D721Med (cell line): ENCODE measurements around the gene GCN1.

Experiments
- DNase-seq: peaks from one replicate; pipeline ENCODE4 v3.0.0; 2011; ENCODE audit warnings: low spot score; ENCODE audit not compliant: insufficient read length
- FAIRE-seq: peaks from 2 replicates; lab custom pipeline; 2011; peaks lifted over from hg19 to GRCh38; lab: Jason Lieb, UNC
- TF ChIP-seq, protein P1 (sequence below): IDR thresholded peaks from 2 replicates; pipeline ENCODE4 v1.5.1; 2012; ENCODE audit warnings: mild to moderate bottlenecking, control low read depth; ENCODE audit not compliant: insufficient read depth; ENCODE audit errors: missing control alignments

The GCN1 gene

DNA sequence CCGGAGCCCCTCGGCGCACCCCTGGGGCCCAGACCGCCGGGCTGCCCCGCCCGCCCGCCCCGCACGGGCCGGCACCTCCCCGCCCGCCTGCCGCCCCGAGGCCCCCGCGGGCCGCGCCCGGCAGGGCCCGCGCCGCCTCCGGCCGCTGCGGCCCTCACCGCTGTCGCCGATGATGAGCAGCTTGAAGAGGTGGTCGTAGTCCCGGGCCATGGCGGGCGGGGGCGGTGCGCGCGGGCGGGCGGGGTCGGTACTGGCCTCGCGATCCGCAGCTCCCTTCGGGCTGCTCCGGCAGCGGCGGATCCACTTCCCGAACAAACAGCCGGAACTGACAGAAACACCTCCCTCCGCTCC is 78.1 kb downstream of the GCN1 start, which contains the start of gene RAB35:
TSS of gene RAB35 (minus strand) at position 313 of the 351 bp plus-strand sequence. CDS start at position 210, 103 bp downstream.
- FAIRE-seq (no peak), DNase-seq (no peak)
- TF ChIP-seq, protein P1, sequence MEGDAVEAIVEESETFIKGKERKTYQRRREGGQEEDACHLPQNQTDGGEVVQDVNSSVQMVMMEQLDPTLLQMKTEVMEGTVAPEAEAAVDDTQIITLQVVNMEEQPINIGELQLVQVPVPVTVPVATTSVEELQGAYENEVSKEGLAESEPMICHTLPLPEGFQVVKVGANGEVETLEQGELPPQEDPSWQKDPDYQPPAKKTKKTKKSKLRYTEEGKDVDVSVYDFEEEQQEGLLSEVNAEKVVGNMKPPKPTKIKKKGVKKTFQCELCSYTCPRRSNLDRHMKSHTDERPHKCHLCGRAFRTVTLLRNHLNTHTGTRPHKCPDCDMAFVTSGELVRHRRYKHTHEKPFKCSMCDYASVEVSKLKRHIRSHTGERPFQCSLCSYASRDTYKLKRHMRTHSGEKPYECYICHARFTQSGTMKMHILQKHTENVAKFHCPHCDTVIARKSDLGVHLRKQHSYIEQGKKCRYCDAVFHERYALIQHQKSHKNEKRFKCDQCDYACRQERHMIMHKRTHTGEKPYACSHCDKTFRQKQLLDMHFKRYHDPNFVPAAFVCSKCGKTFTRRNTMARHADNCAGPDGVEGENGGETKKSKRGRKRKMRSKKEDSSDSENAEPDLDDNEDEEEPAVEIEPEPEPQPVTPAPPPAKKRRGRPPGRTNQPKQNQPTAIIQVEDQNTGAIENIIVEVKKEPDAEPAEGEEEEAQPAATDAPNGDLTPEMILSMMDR, result no peak

DNA sequence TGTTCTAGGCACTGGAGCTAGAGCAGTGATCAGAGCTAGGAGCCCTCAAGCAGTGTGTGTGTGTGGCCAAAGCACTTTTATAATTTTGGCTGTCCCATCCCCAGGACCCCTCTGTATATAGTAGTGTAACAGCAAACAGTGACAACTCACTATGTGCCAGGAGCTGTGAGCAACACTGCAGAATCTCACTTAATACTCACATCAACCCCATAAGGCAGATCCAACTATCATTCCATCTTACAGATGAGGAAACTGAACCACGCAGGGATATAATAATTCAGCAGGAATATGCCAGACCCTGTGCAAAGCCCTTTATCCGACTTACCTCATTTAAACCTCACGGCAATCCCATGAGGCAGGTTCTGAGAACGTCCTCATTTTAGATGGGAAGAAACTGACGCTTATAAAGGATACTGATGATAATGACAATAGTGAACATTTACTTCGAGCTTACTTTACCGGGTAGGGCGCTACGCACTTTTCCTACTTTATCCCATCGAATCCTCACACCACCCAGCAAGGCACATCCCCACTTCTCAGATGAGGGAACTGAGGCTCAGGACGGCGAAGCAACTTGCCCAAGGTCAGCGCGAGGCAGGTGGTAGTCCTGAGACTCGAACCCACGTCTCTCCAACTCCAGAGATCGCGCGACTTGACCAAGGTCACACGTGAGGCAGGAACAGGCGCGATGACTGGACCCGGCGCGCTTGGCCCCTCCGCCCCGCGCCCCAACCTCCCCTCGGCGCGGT is 78.6 kb downstream of the GCN1 start:
- TF ChIP-seq, protein P1, result no peak
- FAIRE-seq (no peak), DNase-seq (no peak)

DNA sequence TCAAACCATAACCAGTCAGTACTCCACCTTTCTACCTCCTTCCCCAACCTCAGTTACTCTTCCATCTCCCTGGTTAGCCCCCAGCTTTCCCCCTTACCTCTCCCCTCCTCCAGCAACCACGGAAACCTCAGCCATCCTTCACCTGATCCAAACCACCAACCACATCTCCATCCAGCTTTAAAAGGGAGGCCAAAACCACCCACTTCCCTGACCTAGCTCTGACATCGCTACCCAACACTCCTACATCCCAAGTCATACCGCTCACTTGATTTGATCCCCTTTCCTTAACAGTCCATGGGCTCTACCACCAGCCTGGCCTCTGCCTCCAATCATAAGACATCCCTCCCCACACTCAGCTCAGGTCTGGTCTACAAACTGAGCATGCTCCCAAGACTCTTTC is 79.4 kb downstream of the GCN1 start:
- no peak for FAIRE-seq
- no peak for DNase-seq
- TF ChIP-seq, protein P1, result no peak

DNA sequence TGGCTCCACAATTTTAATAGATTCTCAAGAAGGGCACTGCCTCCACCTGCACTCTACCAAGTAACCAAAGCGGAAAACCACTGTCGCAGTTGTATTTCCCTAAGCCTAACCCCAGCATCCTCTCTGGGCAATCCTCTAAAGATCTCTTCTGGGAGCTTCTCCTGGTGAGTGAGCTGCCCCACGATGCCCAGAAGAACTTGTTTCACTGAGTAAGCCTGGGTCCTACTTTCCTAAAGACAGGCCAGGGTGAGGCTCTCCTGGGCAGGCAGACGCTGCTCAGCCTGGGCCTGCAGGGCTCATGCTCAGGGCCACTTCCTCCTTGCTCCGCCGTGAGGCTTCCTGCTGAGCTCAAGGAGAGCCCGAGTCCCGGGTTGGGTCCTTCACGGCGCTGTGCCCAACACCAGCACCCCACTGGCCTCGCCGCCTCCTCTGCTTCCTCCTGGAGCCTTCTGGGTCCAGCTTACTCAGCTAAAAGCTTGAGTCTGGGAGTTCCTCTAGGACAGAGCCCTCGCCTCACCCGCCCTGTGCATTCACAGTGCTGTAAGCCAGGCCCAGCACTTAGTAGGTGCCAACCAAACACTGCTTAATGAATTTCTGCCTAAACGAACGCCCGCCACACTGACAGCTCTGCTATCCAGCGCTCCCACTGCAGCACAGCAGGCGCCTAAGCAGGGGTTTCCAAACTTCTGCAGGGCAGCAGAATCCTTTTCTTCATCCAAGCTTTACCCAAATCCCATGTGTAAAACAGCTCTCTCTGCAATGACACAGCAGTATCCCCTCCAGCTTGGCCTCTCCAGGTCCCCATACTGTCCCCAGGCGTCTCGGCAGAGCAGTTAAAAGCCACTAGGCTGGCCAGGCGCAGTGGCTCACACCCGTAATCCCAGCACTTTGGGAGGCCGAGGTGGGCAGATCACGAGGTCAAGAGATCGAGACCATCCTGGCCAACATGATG is 83.7 kb downstream of the GCN1 start:
- TF ChIP-seq, protein P1, result no peak
- no peak for FAIRE-seq
- no peak for DNase-seq

DNA sequence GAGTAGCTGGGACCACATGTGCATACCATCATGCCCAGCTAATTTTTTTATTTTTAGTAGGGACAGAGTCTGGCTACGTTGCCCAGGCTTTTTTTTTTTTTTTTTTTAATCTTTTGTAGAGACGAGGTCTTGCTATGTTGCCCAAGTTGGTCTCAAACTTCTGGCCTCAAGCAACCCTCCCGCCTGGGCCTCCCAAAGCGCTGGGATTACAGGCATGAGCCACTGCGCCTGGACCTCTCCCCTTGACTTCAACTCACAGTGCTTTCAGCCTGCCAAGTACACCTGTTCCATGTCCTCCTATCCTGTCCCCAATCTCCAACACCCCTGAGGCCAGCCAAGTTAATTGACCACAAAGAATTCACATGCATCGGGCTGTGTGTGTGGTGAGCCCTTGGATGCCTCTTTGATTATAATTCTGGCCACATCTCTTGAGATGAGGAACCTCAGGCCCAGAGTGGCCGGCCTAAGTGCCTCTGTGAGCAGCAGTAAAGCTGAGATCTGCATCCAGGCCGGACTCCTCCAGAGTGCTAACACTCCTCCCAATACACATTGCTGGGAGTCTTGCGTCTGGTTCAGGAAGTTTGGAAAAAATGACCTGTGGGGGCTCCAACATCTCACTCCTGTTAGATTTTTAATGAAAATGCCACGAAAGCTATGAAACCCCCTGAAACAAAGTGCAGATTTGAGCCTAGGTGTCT is 84.8 kb downstream of the GCN1 start:
- TF ChIP-seq, protein P1, result no peak
- DNase-seq, result no peak
- FAIRE-seq, result no peak

DNA sequence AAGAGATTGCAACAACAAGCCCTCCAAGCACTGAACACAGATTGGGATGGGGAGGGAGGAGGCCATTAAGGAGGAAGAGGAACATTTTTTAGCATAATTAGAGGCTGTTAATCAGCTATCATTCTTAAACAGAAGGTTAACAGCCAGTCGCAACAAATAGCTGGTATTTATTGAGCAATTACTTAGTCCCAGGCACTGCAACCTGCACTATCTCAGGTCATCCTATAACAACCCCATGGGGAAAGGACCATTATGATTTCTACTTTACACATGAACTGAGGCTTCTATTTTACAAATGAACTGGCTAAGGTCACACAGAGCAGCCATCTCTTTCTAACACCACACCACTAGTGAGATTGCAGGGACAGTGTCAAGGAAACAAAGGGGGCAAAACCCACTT is 88.4 kb downstream of the GCN1 start:
- no peak for FAIRE-seq
- no peak for DNase-seq
- TF ChIP-seq, protein P1, result no peak
